WTC11 (cell line): ENCODE results near the gene GFOD1. TPM values are rescaled to one million over a fixed set of nuclear protein-coding genes. Genes with fewer than 3 reads are reported as not detected.

Experiments used
- ATAC-seq: fragments of 200-7000 bp; cut with Tn5 transposase; 2 replicates; pipeline ENCODE4 v1.10.0; 2021; ENCODE audit warnings: mild to moderate bottlenecking, moderate library complexity
- CTCF ChIA-PET: fragments of 300-600 bp; sonication (Branson Sonifier 250); formaldehyde crosslinking; loops from one replicate; lab custom pipeline; 2021; ENCODE audit warnings: antibody characterized with exemption; lab: Charles Lee
- POLR2A ChIA-PET: fragments of 350-600 bp; sonication (Branson Sonifier 250); formaldehyde crosslinking; loops from one replicate; lab custom pipeline; 2021; ENCODE audit warnings: antibody characterized with exemption; lab: Charles Lee
- DNase-seq: peaks from one replicate; pipeline ENCODE4 v3.0.0; 2021; ENCODE audit warnings: low spot score
- H3K27ac Mint-ChIP-seq: 2 replicates; pipeline ENCODE4 v1.8.0; 2021; ENCODE audit warnings: mixed read lengths
- H3K27me3 Mint-ChIP-seq: 2 replicates; pipeline ENCODE4 v1.8.0; 2021; ENCODE audit warnings: low read depth, mild to moderate bottlenecking, moderate library complexity, mixed read lengths
- H3K36me3 Mint-ChIP-seq: 2 replicates; pipeline ENCODE4 v1.8.0; 2021; ENCODE audit warnings: mixed read lengths
- H3K4me1 Mint-ChIP-seq: 2 replicates; pipeline ENCODE4 v1.8.0; 2022; ENCODE audit warnings: mixed read lengths
- H3K4me3 Mint-ChIP-seq: 2 replicates; pipeline ENCODE4 v1.8.0; 2021; ENCODE audit warnings: mild to moderate bottlenecking, moderate library complexity, mixed read lengths
- H3K9me3 Mint-ChIP-seq: 2 replicates; pipeline ENCODE4 v1.8.0; 2021; ENCODE audit warnings: mixed read lengths
- ARID4B ChIP-seq: sonication (generic); formaldehyde crosslinking; IDR thresholded peaks from 2 replicates; pipeline ENCODE4 v1.8.0; 2023; ENCODE audit warnings: missing genetic modification reagents, mild to moderate bottlenecking, borderline replicate concordance
- ATF1 ChIP-seq: sonication (generic); formaldehyde crosslinking; IDR thresholded peaks from 2 replicates; pipeline ENCODE4 v1.8.1; 2023; ENCODE audit warnings: mild to moderate bottlenecking, moderate library complexity, missing genetic modification reagents
- ATF2 ChIP-seq: sonication (generic); formaldehyde crosslinking; IDR thresholded peaks from 2 replicates; pipeline ENCODE4 v1.8.1; 2022; ENCODE audit warnings: low read depth, missing genetic modification reagents, borderline replicate concordance
- CTCF ChIP-seq: fragments of 200-600 bp; IDR thresholded peaks from 2 replicates; pipeline ENCODE4 v1.8.0; 2022; ENCODE audit warnings: antibody characterized with exemption
- E2F4 ChIP-seq: sonication (generic); formaldehyde crosslinking; IDR thresholded peaks from 2 replicates; pipeline ENCODE4 v1.8.1; 2022; ENCODE audit warnings: low read depth, mild to moderate bottlenecking, moderate library complexity, missing genetic modification reagents, borderline replicate concordance
- EMX1 ChIP-seq: fragments of 250-450 bp; sonication (Bioruptor Pico); IDR thresholded peaks from 2 replicates; pipeline ENCODE4 v1.8.0; 2021; ENCODE audit warnings: mild to moderate bottlenecking
- GRHL2 ChIP-seq: fragments of 250-450 bp; sonication (Bioruptor Pico); IDR thresholded peaks from 2 replicates; pipeline ENCODE4 v1.8.0; 2022; ENCODE audit warnings: mild to moderate bottlenecking, moderate library complexity; ENCODE audit not compliant: insufficient replicate concordance, severe bottlenecking
- GTF2I ChIP-seq: fragments of 250-450 bp; sonication (Bioruptor Pico); conservative IDR thresholded peaks from 2 replicates; pipeline ENCODE4 v1.4.0; 2021; ENCODE audit warnings: mild to moderate bottlenecking
- MAX ChIP-seq: sonication (generic); formaldehyde crosslinking; IDR thresholded peaks from 2 replicates; pipeline ENCODE4 v1.8.0; 2022; ENCODE audit warnings: mild to moderate bottlenecking, missing genetic modification reagents
- MLX ChIP-seq: sonication (generic); formaldehyde crosslinking; IDR thresholded peaks from 2 replicates; pipeline ENCODE4 v1.8.1; 2023; ENCODE audit warnings: mild to moderate bottlenecking, missing genetic modification reagents, moderate library complexity
- NFE2L1 ChIP-seq: sonication (generic); formaldehyde crosslinking; IDR thresholded peaks from 2 replicates; pipeline ENCODE4 v1.8.1; 2023; ENCODE audit warnings: missing genetic modification reagents
- NFYB ChIP-seq: sonication (generic); formaldehyde crosslinking; conservative IDR thresholded peaks from 2 replicates; pipeline ENCODE4 v1.8.0; 2022; ENCODE audit warnings: low read depth, missing genetic modification reagents
- NR3C1 ChIP-seq: sonication (generic); formaldehyde crosslinking; conservative IDR thresholded peaks from 2 replicates; pipeline ENCODE4 v1.8.1; 2023; ENCODE audit warnings: low read depth, mild to moderate bottlenecking, missing genetic modification reagents
- PRRX2 ChIP-seq: fragments of 250-450 bp; sonication (Bioruptor Pico); IDR thresholded peaks from 2 replicates; pipeline ENCODE4 v1.8.0; 2021; ENCODE audit warnings: mild to moderate bottlenecking
- RELA ChIP-seq: sonication (generic); formaldehyde crosslinking; IDR thresholded peaks from 2 replicates; pipeline ENCODE4 v1.8.1; 2022; ENCODE audit warnings: missing genetic modification reagents, mild to moderate bottlenecking, borderline replicate concordance
- RORB ChIP-seq: fragments of 250-450 bp; sonication (Bioruptor Pico); IDR thresholded peaks from 2 replicates; pipeline ENCODE4 v1.9.0; 2021; ENCODE audit warnings: mild to moderate bottlenecking
- SOX15 ChIP-seq: fragments of 250-450 bp; sonication (Bioruptor Pico); IDR thresholded peaks from 2 replicates; pipeline ENCODE4 v1.9.0; 2021; ENCODE audit warnings: mild to moderate bottlenecking
- ZBTB43 ChIP-seq: sonication (generic); formaldehyde crosslinking; IDR thresholded peaks from 2 replicates; pipeline ENCODE4 v1.8.1; 2023; ENCODE audit warnings: mild to moderate bottlenecking, missing genetic modification reagents
- ZNF232 ChIP-seq: sonication (generic); formaldehyde crosslinking; IDR thresholded peaks from 2 replicates; pipeline ENCODE4 v1.8.0; 2022; ENCODE audit warnings: mild to moderate bottlenecking, missing genetic modification reagents
- ZSCAN18 ChIP-seq: fragments of 250-450 bp; sonication (Bioruptor Pico); IDR thresholded peaks from 2 replicates; pipeline ENCODE4 v2.1.2; 2022; ENCODE audit warnings: mild to moderate bottlenecking, moderate library complexity
- total RNA-seq: library from RNA; stranded (reverse); gene quantifications from 3 replicates; pipeline ENCODE4 v1.2.3, GENCODE V29; 2021

The GFOD1 gene
- total RNA-seq, 1 experiment from 2014 or later: 8.5 TPM

GRCh38 chr6:13438126-13438525 is 49.3 kb downstream of the GFOD1 start:
- ChIA-PET CTCF (interaction anchor here (0.6 kb wide), 1 partner anchor 136 kb away, joined by 3 read pairs; no protein-coding TSS in a partner anchor), POLR2A (interaction anchor here (0.7 kb wide), 1 partner anchor 10 kb away, joined by 3 read pairs; no protein-coding TSS in a partner anchor)
- H3K9me3 Mint-ChIP-seq: no peaks in the 10 kb centered on the region
- H3K4me1 Mint-ChIP-seq: peaks cover 12% of the 10 kb centered on the region
- ATAC-seq: no peak
- H3K36me3 Mint-ChIP-seq: no peaks in the 10 kb centered on the region
- TF ChIP-seq ATF1 (CRISPR knock-in tag): no peak
- TF ChIP-seq MLX (CRISPR knock-in tag): no peak
- no peak for TF ChIP-seq GRHL2 (CRISPR knock-in tag)
- TF ChIP-seq ATF2: no peak
- TF ChIP-seq RORB (CRISPR knock-in tag): no peak
- TF ChIP-seq SOX15 (CRISPR knock-in tag): no peak
- no peak for TF ChIP-seq MAX (CRISPR knock-in tag)
- no peak for TF ChIP-seq NFE2L1 (CRISPR knock-in tag)
- TF ChIP-seq NFYB (CRISPR knock-in tag): no peak
- no peak for TF ChIP-seq ARID4B
- no peak for TF ChIP-seq ZSCAN18 (CRISPR knock-in tag)
- TF ChIP-seq CTCF: no peak
- no peak for TF ChIP-seq GTF2I (CRISPR knock-in tag)
- no peak for TF ChIP-seq PRRX2 (CRISPR knock-in tag)
- no peak for TF ChIP-seq RELA (CRISPR knock-in tag)
- no peak for TF ChIP-seq E2F4 (CRISPR knock-in tag)
- no peak for TF ChIP-seq ZBTB43 (CRISPR knock-in tag)
- no peak for TF ChIP-seq ZNF232 (CRISPR knock-in tag)
- no peak for TF ChIP-seq EMX1 (CRISPR knock-in tag)
- no peak for TF ChIP-seq NR3C1 (CRISPR knock-in tag)
- H3K27me3 Mint-ChIP-seq: no peaks in the 10 kb centered on the region
- no peak overlapping the region for H3K4me3 Mint-ChIP-seq
- no peak for DNase-seq
- no peak overlapping the region for H3K27ac Mint-ChIP-seq
